Thymus (tissue), 11 donors: ENCODE data around the gene GPR153. TPM values are rescaled to one million over a fixed set of nuclear protein-coding genes. Genes with fewer than 3 reads are reported as not detected.
"Not testable (repeated sequence)": the region's sequence is repeated elsewhere in the genome, so short reads cannot be mapped to it uniquely, and the experiment has no call there.

Source experiments
- DNase-seq, 9 donors: peaks; one replicate each; pipeline ENCODE4 v3.0.0-alpha.2; 2013; ENCODE audit warnings: low spot score in 9 of 9, low read depth in 6 of 9, missing footprints in 1 of 9
- H3K27ac ChIP-seq, 2 donors: one replicate each; pipeline ENCODE4 v1.5.1; 2013; ENCODE audit warnings: control low read depth in 1 of 2, low read depth in 1 of 2, low read length in 1 of 2, mild to moderate bottlenecking in 1 of 2, moderate library complexity in 1 of 2
- H3K27me3 ChIP-seq, 2 donors: one replicate each; pipeline ENCODE4 v1.5.1; 2013; ENCODE audit warnings: low read length in 1 of 2; ENCODE audit not compliant: control insufficient read depth in 2 of 2, insufficient read depth in 1 of 2
- H3K36me3 ChIP-seq, 2 donors: one replicate each; pipeline ENCODE4 v1.5.1; 2013; ENCODE audit warnings: low read length in 1 of 2, mild to moderate bottlenecking in 1 of 2, moderate library complexity in 1 of 2; ENCODE audit not compliant: control insufficient read depth in 2 of 2, insufficient read depth in 2 of 2
- H3K4me1 ChIP-seq, 2 donors: one replicate each; pipeline ENCODE4 v1.5.1; 2013; ENCODE audit warnings: low read length in 2 of 2; ENCODE audit not compliant: control insufficient read depth in 2 of 2, insufficient read depth in 2 of 2
- H3K4me3 ChIP-seq, 2 donors: one replicate each; pipeline ENCODE4 v1.5.1; 2013; ENCODE audit warnings: low read length in 2 of 2, control low read depth in 1 of 2, mild to moderate bottlenecking in 1 of 2
- H3K9me3 ChIP-seq, 2 donors: one replicate each; pipeline ENCODE4 v1.5.1; 2013; ENCODE audit warnings: low read length in 1 of 2, mild to moderate bottlenecking in 1 of 2; ENCODE audit not compliant: control insufficient read depth in 2 of 2, insufficient read depth in 1 of 2
- WGBS: extraction: QIAGEN DNeasy Blood & Tissue Kit; methylation state at CpG from one replicate; pipeline ENCODE4 v1.1.7; 2013; 5-methylcytosine and 5-hydroxymethylcytosine counted together
- polyA plus RNA-seq: library from polyadenylated mRNA; stranded (reverse); fragments of 200-250 nt; gene quantifications from one replicate; pipeline ENCODE4 v1.2.3, GENCODE V29; 2013
- total RNA-seq: library from RNA; stranded (reverse); fragments of 120-200 nt; gene quantifications from one replicate; pipeline ENCODE4 v1.2.4, GENCODE V29; 2013
- donor health status: healthy.

GPR153 gene
- total and polyA plus RNA-seq, 2 donors = 1.7 to 5.6 TPM

GRCh38 chr1:6234502-6235295, 26.2 kb downstream of the GPR153 start:
- Histone ChIP-seq H3K27me3 (peaks cover 17 to 22% of the 10 kb centered on the region in 2 donors), H3K4me3 (peak overlapping the region; percentile 70 to 96), H3K36me3 (peaks cover 31 to 34% of the 10 kb centered on the region in 2 donors), H3K4me1 (peaks cover 10 to 13% of the 10 kb centered on the region in 2 donors), H3K9me3 (no peaks in the 10 kb centered on the region), H3K27ac (peak overlapping the region in 1 of 2 donors; percentile 43)
- no peak for DNase-seq
- 86% methylated on average over 20 of the region's 20 CpGs for WGBS

- H3K36me3 ChIP-seq = peaks cover 34 to 43% of the 10 kb centered on the region in 2 donors
- no peak for DNase-seq
- peaks cover 6 to 8% of the 10 kb centered on the region in 2 donors for H3K27me3 ChIP-seq
- H3K4me3 ChIP-seq = no peak overlapping the region
- no peaks in the 10 kb centered on the region for H3K9me3 ChIP-seq
- peaks cover 10 to 13% of the 10 kb centered on the region in 2 donors for H3K4me1 ChIP-seq
- H3K27ac ChIP-seq = no peak overlapping the region
- 93% methylated on average over 1 of the region's 1 CpG for WGBS
Observed at GRCh38 chr1:6233376-6233775, 27.5 kb downstream of the GPR153 start.

DNA sequence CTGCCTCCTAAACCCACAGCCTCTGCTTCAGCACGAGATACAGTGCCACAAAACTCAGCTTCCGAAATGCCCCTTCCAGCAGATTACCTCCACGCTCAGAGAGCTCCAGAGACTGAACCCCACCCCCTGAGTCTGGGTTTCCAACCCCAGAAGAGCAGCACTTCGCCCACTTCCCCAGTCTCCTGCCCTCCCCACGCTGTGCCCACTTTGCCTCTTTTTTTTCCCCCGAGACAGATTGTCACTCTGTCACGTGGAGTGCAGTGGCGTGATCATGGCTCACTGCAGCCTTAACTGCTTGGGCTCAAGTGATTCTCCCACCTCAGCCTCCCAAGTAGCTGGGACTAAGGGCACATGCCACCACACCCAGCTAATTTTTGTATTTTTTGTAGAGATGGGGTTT, 35.2 kb downstream of the GPR153 start:
- no peak overlapping the region for H3K27ac ChIP-seq
- DNase-seq = no peak
- H3K4me3 ChIP-seq = no peak overlapping the region
- no peaks in the 10 kb centered on the region for H3K27me3 ChIP-seq
- no peaks in the 10 kb centered on the region for H3K4me1 ChIP-seq
- 97% methylated on average over 8 of the region's 8 CpGs for WGBS
- peaks cover 61 to 73% of the 10 kb centered on the region in 2 donors for H3K36me3 ChIP-seq
- no peaks in the 10 kb centered on the region for H3K9me3 ChIP-seq

DNA sequence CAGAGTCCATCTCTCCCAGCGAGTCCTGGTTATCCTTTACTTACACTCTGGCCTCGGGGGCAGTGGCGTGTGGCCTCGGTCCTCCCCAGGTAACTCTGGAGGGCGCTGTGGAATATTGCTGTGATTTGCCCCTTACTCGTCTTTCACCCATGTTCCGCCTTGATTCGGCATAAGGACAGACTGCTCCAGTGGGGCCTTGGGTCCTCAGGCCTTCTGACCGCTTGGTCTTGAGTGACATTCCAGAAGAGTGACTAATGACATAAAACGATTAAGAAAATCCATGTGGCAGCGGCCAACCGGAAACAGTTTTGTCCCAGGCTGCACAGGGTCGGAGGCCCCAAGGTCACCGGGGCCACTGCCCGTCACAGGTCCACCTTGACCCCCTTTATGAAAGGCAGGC, 36.2 kb downstream of the GPR153 start:
- no peak overlapping the region for H3K4me3 ChIP-seq
- no peaks in the 10 kb centered on the region for H3K9me3 ChIP-seq
- H3K27me3 ChIP-seq = no peaks in the 10 kb centered on the region
- H3K27ac ChIP-seq = no peak overlapping the region
- H3K36me3 ChIP-seq = peaks cover 55 to 74% of the 10 kb centered on the region in 2 donors
- WGBS = 97% methylated on average over 15 of the region's 15 CpGs
- no peaks in the 10 kb centered on the region for H3K4me1 ChIP-seq
- no peak for DNase-seq

- no peaks in the 10 kb centered on the region for H3K4me1 ChIP-seq
- H3K4me3 ChIP-seq = no peak overlapping the region
- no peak overlapping the region for H3K27ac ChIP-seq
- no peaks in the 10 kb centered on the region for H3K9me3 ChIP-seq
- peaks cover 52 to 65% of the 10 kb centered on the region in 2 donors for H3K36me3 ChIP-seq
- no peaks in the 10 kb centered on the region for H3K27me3 ChIP-seq
- 98% methylated on average over 13 of the region's 13 CpGs for WGBS
- no peak for DNase-seq
Observed at GRCh38 chr1:6223617-6224016, 37.3 kb downstream of the GPR153 start.

DNA sequence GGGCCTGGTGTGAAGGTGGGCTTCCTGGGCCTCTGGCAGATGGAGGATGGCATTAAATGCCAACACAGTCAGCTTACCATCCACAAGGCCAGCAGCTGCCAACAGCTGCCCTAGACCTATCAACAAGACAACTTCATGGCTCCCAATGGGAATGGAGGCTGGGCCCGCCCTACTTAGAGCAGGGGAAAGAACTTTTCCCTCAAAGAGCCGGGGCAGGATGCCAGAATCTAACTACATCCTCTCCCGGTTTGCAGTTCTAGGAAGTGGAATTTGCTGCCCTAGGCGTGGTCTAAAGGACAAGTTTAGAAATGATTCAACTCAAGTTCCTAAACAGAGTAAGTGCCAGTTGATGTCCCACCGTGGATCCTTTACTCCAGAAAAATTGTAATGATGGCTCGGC, 38.3 kb downstream of the GPR153 start:
- 97% methylated on average over 6 of the region's 6 CpGs for WGBS
- Histone ChIP-seq H3K27me3 (peaks cover 0 to 2% of the 10 kb centered on the region in 2 donors), H3K4me1 (no peaks in the 10 kb centered on the region), H3K4me3 (no peak overlapping the region), H3K9me3 (no peaks in the 10 kb centered on the region), H3K27ac (no peak overlapping the region), H3K36me3 (peaks cover 47 to 60% of the 10 kb centered on the region in 2 donors)
- no peak for DNase-seq

DNA sequence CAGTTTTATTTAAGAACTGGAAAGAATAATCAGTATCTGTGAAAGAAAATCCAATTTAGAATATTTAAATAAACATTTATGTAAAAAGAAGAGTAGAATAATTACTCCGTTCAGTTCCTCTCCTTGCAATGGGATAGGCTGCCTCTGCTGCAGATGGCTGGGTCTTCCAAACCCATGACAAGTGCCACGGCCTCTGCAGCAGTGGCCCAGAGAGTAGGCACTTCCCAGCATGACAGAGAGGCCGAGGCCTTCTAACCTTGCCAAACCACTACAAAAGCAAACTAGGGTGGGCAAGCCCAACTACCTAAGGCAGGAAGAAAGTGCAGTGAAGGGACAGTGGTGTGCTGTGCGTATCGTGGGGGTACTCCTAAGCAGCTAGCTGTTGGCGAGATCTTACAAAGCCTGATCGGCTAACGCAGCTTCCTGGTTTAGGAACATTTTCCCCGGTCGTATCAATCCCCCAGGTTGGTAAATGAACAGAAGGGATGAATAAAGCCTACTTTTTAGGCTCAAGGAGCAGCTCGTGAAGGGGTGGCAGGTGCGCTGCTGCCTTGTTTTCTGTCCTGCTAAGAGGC, 39.6 kb downstream of the GPR153 start:
- H3K9me3 ChIP-seq = no peaks in the 10 kb centered on the region
- no peak for DNase-seq
- peaks cover 36 to 49% of the 10 kb centered on the region in 2 donors for H3K36me3 ChIP-seq
- no peak overlapping the region for H3K27ac ChIP-seq
- 98% methylated on average over 12 of the region's 12 CpGs for WGBS
- peaks cover 0 to 2% of the 10 kb centered on the region in 2 donors for H3K27me3 ChIP-seq
- H3K4me1 ChIP-seq = no peaks in the 10 kb centered on the region
- H3K4me3 ChIP-seq = no peak overlapping the region

DNA sequence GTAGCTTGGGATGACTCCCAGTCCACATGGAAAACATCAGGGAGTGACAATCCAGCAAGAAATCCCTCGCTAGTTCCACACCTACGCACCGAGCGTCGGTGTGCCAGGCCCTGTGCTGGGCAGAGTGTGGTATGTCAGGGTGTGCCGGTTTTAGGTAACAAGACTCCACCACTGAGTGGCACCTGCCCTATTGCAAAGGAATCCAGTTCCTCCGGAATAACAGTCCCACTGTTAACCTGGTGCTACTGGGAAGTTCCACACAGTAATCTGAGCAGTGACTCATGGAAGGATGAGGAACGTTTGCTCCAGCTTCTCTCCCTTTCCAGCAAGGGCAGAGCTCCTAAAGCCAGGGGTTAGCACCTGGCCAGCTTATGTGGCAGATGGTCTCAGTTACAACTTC, 40.7 kb downstream of the GPR153 start:
- no peaks in the 10 kb centered on the region for H3K9me3 ChIP-seq
- no peak overlapping the region for H3K4me3 ChIP-seq
- peaks cover 29 to 40% of the 10 kb centered on the region in 2 donors for H3K36me3 ChIP-seq
- WGBS = 93% methylated on average over 8 of the region's 8 CpGs
- no peak for DNase-seq
- H3K27me3 ChIP-seq = peaks cover 0 to 2% of the 10 kb centered on the region in 2 donors
- no peaks in the 10 kb centered on the region for H3K4me1 ChIP-seq
- H3K27ac ChIP-seq = no peak overlapping the region

DNA sequence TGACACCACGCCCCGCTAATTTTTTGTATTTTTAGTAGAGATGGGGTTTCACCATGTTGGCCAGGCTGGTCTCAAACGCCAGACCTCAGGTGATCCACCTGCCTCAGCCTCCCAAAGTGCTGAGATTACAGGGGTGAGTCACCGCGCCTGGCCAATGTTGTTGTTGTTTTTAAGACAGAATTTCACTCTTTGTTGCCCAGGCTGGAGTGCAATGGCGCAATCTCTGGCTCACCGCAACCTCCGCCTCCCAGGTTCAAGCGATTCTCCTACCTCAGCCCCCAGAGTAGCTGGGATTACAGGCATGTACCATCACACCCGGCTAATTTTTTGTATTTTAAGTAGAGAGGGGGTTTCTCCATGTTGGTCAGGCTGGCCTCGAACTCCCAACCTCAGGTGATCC, 41.3 kb downstream of the GPR153 start:
- H3K4me1 ChIP-seq, DNase-seq, H3K9me3 ChIP-seq, H3K27me3 ChIP-seq, H3K27ac ChIP-seq, H3K4me3 ChIP-seq: not testable (repeated sequence)
- H3K36me3 ChIP-seq = peaks cover 23 to 34% of the 10 kb centered on the region in 2 donors
- 91% methylated on average over 11 of the region's 11 CpGs for WGBS
